Medulla oblongata (tissue), 1 donor: ENCODE data around the gene CELA1.
"Not testable (repeated sequence)": the region's sequence is repeated elsewhere in the genome, so short reads cannot be mapped to it uniquely, and the experiment has no call there.

Experiments used
- DNase-seq: peaks from one replicate; pipeline ENCODE4 v3.0.0-alpha.2; 2015; ENCODE audit errors: extremely low spot score

Gene CELA1

DNA sequence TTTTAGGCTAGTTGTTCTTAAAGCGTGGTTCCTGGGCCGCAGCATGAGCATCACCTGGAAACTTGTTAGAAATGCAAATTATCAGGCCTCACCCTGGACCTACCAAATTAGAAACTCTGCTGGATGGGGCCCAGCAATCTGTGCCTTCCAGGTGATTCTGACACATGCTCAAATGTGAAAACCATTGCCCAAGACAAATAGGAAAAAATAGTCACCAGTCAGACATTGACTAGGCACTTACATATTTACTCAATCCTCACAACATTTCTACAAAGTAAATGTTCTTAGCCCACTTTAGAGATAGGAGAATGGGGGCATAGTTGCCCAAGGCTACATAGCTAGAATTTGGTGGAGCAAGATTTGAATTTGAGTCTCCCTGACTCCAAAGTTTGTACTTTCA, 3.3 kb downstream of the CELA1 start:
- DNase-seq = no peak

DNA sequence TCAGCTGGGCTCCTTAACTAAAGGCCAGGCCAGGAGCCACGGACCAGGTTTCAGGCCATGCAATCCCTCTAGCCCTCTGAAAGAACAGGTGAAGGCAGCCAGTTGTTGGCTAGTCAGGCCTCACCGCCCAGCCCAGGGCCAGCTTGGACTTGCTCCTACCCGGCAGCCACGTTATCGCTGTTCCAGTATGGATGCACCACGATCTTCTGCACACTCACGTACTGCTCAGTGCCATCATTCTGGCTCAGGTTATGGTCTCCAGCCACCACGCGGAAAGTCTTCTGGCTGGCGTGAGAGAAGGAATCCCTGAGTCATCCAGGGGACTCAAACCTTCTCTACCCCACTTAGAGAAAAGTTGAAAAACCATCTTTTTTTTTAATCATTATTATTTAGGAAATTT, 4.1 kb downstream of the CELA1 start:
- DNase-seq = no peak

DNA sequence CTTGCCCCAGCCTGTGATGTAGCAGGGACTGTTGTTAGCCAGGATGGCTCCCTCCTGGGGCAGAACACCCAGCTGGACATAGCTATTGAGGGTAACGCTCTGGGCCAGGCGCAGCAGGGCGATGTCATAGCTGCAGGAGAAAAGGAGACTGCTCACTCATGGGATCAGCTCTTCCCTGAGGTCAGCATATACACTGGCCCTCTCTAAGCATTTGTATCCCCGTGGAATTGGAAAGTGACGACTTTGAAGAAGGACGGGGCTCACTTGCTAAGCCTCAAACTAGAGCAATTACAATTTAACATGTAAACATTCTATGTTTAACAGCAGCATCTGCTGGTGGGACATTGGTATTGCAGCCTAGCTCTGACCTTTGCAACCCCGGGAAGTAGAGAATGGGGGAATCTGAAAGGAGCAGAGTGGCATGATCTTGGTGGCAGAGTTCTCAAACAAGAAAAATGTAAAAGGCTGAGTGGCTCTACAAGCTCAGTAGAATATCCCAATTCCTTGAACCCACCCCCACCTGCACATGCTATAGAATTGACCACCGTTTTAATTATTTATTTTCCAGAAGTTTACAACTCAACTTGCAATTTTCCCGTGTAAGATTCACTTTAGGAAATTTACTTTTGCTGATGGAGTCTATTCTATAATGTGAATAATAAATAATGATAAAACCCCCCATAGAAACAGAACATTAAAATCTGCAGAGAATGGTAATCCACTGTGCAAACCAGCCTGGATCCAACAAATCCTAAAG, 5.0 kb downstream of the CELA1 start:
- DNase-seq = peak; percentile 92

DNA sequence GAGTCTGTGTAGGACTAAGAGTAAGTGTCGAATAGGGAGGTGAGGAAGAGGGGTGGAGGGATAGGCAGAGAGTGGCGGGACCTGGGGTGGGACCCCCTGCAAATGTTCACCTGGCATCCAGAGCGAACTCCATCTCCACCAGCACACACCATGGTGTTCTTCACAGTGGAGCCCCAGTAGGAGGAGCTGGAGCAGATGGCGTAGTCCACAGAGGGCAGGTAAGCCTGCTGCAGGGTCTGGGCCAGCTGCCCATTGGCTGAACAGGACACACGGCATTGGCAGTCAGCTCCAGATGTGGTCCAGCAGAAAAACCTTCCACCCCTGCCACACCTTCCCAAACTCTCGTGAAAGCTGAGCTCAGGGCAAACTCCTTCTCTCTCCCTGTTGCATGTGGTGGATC, 6.7 kb downstream of the CELA1 start:
- no peak for DNase-seq

DNA sequence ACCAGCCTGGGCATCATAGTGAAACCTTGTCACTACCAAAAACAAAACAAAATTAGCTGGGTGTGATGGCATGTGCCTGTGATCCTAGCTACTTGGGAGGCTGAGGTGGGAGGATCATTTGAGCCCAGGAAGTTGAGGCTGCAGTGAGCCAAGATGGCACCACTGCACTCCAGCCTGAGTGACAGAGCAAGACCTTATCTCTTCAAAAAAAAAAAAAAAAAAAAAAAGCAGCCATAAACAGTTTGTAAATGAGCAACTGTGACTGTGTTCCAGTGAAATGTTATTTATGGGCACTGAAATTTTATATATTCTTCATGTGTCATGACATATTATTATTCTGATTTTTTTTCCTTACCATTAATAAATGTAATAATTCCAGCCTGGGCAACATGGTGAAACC, 9.1 kb downstream of the CELA1 start:
- not testable (repeated sequence) for DNase-seq

DNA sequence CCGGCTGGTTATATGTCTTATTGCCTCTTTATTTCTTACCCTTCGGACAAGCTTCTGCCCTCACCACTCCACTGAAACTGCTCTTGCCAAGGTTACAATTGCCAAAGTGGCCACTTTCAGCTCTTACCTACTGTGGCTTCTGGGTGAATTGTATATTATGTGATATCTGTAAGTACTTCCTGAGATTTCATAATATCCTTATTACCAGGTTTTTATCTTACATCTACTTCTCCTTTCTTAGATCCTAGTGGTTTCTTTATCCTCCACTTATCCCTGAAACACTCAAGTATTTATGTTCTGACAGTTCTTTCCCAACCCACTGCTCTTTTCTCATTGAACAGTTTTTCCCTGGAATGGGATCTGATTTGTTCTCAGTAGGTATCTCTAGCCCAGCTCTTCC, 10.5 kb downstream of the CELA1 start:
- DNase-seq = no peak

DNA sequence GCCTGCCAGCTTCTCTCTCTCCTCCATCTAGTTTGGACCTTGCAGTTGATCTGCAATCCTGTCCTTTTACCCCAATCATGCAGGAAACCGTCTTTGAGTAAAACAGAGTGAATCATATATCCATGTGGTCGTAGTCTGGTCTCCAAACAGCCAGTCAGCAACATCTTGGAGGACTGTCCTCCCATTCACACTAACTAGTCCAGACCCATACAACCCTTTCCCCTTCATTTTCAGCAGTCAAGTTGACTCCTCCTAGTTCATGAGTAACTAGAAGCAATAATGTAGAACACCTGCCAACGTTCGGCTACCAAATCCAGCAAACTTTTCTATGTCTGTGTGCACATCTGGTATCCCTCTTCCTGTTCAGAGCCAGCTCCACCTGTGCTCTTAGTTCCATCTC, 11.7 kb downstream of the CELA1 start:
- DNase-seq = no peak

DNA sequence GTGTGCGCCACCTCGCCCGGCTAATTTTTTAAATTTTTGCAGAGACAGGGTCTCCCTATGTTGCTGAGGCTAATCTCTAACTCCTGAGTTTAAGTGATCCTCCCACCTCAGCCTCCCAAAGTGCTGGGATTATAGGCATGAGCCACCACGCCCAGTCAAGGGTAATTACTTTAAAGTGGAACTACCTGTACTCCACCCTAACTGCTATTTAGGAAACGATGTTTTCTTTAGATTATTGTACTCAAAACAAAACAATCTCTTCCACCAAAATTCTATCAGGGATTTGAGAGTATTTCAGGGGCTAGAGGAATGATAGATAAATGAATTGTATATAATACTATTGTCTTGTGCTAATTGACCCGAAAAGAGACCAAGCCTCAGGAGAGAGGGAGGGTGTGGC, 12.9 kb downstream of the CELA1 start:
- DNase-seq = no peak

DNA sequence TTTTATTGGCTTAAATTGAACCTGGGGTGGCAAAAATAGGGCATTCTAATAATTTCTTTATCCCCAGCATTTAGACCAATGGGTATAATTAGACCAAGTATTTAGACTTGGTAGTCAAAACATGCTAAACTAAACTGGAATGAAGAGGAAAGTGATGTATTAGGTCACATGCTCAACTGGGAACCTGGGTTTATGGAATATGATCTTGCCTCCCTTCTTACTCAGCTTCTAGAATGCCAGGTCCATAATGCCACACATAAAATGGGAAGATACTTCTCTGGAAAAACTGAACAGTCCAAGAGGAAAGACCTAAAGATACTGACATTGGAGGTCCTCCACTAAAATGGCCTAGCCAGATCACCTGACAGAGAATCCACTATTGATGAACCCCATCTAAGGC, 16.3 kb downstream of the CELA1 start:
- DNase-seq = no peak

DNA sequence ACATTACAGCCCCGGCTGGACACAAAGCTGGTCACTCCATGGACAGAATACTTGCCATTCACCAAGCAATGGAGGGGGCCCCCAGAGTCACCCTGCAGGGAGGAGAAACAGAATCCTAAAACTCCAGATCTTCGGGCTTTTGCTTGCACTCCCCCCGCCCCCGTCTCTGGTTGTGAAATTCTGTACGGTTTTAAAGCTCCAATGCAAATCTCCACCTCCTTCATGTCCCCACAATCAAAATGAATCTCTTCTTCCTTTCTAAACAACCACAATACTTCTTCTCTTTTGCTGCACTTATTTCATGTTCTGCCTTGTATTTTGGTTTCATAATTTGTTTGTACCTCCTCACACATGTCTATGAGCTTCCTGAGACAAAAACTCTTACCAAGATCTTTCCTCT, 16.7 kb downstream of the CELA1 start:
- DNase-seq = no peak

DNA sequence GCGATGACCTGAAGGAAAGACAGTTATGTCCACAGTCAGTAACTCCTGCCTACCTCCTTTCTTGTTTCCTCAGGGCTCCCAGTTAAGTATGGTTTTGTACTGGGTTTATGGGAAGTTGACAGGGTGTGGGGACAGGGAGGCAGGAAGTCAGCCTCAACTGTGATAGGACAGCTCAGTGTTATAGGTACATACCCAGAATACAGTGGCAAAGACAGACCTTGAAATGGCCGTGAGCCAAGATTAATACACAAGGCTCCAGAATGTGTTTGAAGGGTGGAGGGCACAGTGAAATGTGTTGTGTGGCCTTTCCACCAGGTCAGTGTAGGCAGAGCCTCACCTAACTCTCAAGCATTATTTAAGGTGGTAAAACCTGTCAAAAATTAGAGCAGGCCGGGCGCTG, 17.9 kb downstream of the CELA1 start:
- DNase-seq = no peak

DNA sequence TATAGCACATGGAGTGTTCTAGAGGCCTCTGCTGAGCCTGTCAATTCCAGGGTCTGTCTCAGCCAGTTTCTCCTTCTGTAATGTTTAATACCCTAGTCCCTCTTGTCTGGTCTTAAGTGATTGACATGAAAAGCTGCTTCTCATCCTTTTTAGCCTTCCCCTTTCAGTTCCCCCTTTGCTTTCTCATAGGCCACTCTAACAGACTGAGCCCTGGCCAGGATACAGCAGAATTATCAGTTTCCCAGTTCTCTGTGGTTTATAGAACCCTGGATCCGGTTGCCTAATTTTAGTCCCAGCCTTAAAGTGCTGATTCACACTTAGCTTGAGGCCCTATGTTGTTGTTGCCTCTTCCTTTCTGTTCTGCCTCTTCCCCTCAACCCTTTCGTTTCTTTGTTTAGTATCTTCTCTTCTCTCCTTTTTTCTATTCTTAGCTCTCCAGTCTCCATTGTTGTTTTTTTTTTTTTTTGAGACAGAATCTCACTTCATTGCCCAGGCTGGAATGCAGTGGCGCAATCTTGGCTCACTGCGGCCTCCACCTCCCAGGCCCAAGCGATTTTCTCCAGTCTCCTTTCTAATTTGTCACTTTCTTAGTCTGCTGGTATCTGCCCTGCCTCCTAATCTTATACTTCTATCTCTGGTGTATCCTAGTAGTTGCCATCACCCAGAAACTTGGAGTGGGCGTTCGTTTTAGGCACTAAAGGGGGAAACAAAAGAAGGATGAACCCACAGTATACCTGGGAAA, 19.6 kb downstream of the CELA1 start:
- peak; percentile 91 for DNase-seq

DNA sequence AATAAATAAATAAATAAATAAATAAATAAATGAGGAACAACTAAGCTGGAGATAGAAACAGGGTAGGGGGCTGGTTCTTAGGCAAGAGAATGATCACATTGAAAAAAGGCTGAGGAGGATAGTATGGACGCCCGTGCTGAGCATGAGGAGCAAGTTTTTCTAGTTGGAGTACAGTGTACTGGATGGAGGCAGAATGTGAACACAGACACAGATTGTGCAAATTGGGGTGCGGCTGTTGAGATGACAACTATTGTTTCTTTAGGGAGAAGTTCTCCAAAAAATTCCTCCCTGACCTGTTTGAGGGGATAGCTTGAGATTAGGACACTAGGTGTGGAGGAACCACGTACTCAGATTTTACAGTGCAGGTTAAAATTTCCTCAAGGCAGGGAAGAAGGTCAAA, 21.5 kb downstream of the CELA1 start:
- DNase-seq = no peak

DNA sequence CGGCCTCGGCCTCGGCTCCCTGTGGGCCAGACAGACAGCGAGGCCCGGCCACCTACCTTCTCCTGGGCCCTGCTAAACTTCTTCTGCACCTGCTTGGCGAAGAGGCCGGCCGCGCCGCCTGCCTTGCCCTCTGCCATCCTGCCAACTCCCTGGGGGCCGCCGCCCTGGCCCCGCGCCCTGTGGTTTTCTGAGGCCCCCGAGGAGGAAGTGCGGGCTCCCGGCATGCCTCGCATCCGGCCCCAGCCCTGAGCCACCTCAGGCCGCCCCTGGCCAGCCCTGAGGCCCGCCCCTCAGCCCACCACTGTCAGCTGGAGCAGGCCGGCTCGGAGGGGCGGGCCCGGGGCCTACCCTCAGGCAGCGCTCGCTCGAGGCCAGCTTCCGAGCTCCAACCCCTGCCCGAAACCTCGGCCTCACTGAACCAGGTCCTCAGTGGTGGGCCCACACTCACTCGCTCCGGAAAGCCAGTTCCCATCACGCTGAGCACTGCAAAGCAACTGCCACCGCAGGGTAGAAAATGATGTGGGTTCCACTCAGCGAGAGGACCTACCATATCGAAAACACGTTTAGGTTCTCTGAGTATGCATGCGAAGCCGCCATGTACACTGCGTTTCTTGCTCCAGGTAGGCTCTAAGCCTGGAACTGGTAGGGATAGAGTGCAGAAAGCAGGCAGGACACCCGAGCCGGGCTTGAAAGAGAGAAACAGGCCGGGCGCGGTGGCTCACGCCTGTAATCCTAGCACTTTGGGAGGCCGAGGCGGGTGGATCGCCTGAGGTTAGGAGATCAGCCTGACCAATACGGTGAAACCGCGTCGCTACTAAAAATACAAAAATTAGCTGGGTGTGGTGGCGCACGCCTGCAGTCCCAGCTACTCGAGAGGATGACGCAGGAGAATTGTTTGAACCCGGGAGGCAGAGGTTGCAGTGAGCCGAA, 22.2 kb downstream of the CELA1 start, which contains the start of gene BIN2:
Gene BIN2 (minus strand): TSS at position 209 of the 930 bp plus-strand sequence. CDS start 72 bp downstream, at position 137.
- DNase-seq = no peak

DNA sequence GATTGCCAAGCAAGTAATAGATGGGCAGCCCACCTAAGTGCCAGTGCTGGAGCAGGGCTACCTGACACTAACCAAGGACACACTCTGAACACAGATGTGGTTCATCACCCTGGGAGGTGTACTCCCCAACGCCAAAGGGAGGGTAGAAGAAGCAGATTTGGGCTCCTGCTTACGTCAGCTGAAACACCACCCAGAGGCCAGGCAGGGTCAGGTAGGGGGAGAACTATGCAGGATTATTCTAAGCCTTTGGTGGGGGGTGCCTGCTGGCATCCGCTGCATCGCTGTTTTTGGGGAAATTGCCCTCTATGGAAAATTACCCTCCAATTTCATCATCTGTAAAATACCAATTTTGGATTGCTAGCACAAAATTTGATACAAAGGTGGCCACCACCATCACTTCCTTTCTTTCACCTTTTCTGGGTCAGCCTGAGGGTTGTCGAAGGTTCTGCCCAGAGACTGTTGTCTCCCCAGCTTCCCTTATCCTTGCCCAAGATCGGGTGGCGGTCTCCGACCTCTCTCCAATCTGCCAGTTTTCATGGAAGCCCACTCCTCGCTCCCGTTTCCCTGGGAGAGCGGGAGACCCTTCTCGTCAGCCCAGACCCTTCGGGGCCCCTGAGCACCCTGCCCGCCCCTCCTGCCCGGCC, 23.0 kb downstream of the CELA1 start:
- DNase-seq = no peak

DNA sequence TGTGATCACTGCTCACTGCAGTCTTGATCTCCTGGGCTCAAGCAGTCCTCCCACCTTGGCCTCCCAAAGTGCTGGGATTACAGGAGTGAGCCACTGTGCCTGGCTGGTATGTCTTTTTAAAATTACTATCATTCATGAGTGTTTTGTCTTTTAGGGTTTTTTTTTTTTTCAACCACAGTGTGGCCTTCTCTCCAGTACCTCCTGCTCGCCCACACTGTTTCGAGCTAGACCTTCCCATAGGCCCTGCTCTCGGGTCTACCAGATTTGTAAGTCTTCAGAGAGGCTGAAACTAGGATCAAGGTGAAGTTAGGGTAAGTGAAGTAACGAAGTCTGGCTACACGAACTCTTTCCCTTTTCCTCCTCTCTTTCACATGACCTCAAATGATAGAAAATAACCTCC, 24.0 kb downstream of the CELA1 start:
- DNase-seq = no peak

DNA sequence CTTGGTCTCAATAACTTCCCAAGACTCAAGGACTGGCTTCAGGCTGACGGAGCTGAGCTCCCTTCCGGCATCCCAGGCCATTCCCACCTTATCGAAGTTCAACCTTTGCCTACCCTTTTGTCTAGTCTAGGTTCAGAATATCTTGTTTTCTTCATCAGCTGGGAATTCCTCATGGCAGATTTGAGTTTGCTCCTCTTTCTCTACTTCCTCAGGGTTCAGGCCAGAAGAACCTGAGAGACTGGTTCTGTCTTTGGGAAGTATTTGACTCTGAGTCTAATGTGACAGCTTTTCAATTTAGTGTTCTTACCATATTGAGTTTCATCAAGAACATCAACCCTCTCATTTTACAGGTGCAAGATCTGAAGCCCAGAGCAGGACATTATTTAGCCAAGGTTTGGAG, 24.6 kb downstream of the CELA1 start:
- no peak for DNase-seq

DNA sequence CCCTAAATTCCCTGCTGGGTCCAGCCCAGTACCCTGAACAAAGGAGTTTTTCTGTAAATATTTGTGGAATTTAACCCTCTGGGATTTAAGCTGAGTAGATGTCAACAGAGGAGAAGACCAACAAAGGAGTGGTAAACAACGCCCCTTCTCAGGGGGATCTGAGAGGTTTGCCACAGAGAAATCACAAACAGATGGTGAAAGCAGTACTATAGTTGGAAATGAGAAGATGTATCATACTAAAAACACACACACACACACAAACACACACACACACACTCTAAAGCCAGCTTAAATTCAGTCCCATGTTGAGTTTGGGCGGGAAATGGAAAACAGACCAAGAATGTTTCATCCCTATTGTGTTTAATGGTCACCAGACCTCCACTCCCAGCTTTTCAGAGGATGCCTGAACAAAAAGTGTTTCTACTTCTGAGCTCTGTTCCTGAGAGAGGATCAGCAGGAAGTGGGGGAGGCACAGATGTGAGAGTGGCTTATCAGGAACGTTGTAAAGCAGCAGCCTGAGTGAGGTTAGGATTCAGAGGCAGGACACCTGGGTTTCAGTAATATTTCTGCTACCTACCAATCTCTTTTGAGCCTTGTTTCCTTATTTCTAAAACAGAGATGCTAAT, 25.7 kb downstream of the CELA1 start:
- no peak for DNase-seq

DNA sequence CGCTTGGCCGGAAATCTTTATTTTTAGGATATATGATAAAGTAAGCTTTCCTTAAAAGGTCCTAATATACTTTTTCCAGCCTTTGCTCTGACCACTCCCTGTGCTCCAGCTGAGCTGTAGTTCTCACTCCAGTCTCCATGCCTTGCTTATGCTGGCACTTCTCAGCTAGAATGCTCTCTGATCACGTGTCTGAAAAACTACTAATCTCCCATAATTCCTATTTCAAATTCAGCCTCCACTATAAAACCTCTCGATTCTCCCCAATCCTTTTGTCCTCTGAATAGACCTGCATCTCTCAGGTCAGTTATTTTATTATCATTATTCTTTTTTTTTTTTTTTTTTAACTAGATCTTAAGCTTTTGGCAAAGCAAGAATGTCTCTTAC, 26.2 kb downstream of the CELA1 start:
- DNase-seq = no peak

DNA sequence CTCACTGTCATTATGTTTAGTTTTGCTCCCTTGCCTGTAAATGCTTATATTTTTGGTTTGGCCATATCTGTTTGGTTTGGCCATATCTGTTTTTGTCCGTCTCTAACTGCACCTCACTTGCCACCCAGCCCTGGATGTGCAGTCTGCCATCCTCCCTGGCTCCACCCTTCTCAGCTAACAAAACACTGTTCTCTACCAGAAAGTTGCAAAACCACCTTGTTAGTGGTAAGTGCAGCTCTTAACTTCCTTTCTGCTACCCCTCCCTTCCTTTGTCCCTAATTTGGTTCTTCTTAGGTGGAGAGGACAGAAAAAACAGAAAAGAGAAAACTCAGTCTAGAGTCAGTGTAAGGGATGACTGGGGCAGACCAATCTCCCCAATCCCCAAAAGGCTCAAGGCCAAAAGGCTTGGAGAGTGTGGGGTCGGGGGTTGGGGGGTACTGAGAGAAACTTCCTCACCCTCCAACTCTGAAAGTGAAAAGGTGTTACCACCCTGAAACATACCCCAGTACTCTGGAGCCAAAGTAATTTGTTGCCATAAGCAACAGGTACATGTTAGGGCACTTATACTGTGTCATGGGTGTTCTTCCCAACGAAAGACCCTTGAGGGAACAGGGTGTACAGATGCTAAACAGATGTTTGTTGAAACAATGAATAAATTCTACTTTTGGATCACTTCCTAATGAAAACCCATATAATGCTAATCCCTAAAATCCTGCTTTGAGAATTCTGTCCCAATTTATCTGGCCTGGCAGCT, 27.5 kb downstream of the CELA1 start:
- DNase-seq = no peak
